Fibroblast of lung (primary cell): ENCODE results near the gene PRKAG2. TPM values are rescaled to one million over a fixed set of nuclear protein-coding genes. Genes with fewer than 3 reads are reported as not detected.

Experiments
- DNase-seq, 2 donors: peaks; one replicate each; pipeline versions ENCODE4 v3.0.0 to v3.0.0-alpha.2; 2010; ENCODE audit warnings: low read depth in 2 of 2
- H2AFZ ChIP-seq: 2 replicates; pipeline ENCODE4 v1.5.1; 2012; ENCODE audit warnings: low read length, control low read depth, inconsistent platforms
- H3K27ac ChIP-seq: 2 replicates; pipeline ENCODE4 v1.5.1; 2011; ENCODE audit warnings: low read length, control low read depth; ENCODE audit not compliant: insufficient read depth
- H3K27me3 ChIP-seq: 2 replicates; pipeline ENCODE4 v1.5.1; 2011; ENCODE audit warnings: mild to moderate bottlenecking, low read length; ENCODE audit not compliant: control insufficient read depth, insufficient read depth
- H3K36me3 ChIP-seq: 2 replicates; pipeline ENCODE4 v1.5.1; 2011; ENCODE audit warnings: low read length; ENCODE audit not compliant: control insufficient read depth, insufficient read depth
- H3K4me1 ChIP-seq: 2 replicates; pipeline ENCODE4 v1.5.1; 2011; ENCODE audit warnings: low read length; ENCODE audit not compliant: control insufficient read depth, insufficient read depth; ENCODE audit errors: extremely low read depth
- H3K4me2 ChIP-seq: 2 replicates; pipeline ENCODE4 v1.5.1; 2011; ENCODE audit warnings: low read length, control low read depth; ENCODE audit not compliant: insufficient read depth; ENCODE audit errors: extremely low read depth
- H3K4me3 ChIP-seq, 4 experiments: fragments of 200-600 bp in 1 of 4; sonication (generic) in 1 of 4; replicated peaks in 1 of 4; 2 replicates each; pipeline ENCODE4 v1.5.1; 2011 to 2016; ENCODE audit warnings: low read length in 4 of 4, low read depth in 3 of 4, mild to moderate bottlenecking in 3 of 4, control low read depth in 2 of 4, inconsistent platforms in 1 of 4, mixed read lengths in 1 of 4; ENCODE audit not compliant: insufficient read depth in 1 of 4; ENCODE audit errors: control extremely low read depth in 1 of 4
- H3K79me2 ChIP-seq: 2 replicates; pipeline ENCODE4 v1.5.1; 2012; ENCODE audit warnings: mild to moderate bottlenecking, low read length, inconsistent platforms; ENCODE audit not compliant: control insufficient read depth, insufficient read depth
- H3K9ac ChIP-seq: 2 replicates; pipeline ENCODE4 v1.5.1; 2011; ENCODE audit warnings: mild to moderate bottlenecking, low read length, control low read depth; ENCODE audit not compliant: insufficient read depth
- H3K9me3 ChIP-seq: 2 replicates; pipeline ENCODE4 v1.5.1; 2012; ENCODE audit warnings: low read depth, low read length; ENCODE audit not compliant: control insufficient read depth, insufficient read depth
- H4K20me1 ChIP-seq: 2 replicates; pipeline ENCODE4 v1.5.1; 2011; ENCODE audit warnings: low read length; ENCODE audit not compliant: control insufficient read depth, insufficient read depth; ENCODE audit errors: extremely low read depth
- CTCF ChIP-seq, 2 donors: IDR thresholded peaks in 1 of 2; conservative IDR thresholded peaks in 1 of 2; 1 replicate in 1 of 2; 2 replicates in 1 of 2; pipeline ENCODE4 v1.5.1; 2011 to 2012; ENCODE audit warnings: low read length in 2 of 2, control low read depth in 1 of 2, inconsistent platforms in 1 of 2, low read depth in 1 of 2, mild to moderate bottlenecking in 1 of 2
- EZH2 ChIP-seq: IDR thresholded peaks from 2 replicates; pipeline ENCODE4 v1.5.1; 2012; ENCODE audit warnings: low read length, control low read depth, mild to moderate bottlenecking; ENCODE audit errors: missing control alignments
- polyA plus RNA-seq, 2 donors: library from polyadenylated mRNA; depleted of rRNA in 1 of 2; stranded (reverse) in 1 of 2; unstranded in 1 of 2; fragments of >200 nt; gene quantifications; 2 replicates each; pipeline ENCODE4 v1.2.1, GENCODE V29; 2011 to 2012; ENCODE audit warnings: missing spikeins in 1 of 2
- total RNA-seq: library from RNA; depleted of rRNA; stranded (reverse); fragments of >200 nt; gene quantifications from 2 replicates; pipeline ENCODE4 v1.2.1, GENCODE V29; 2014

PRKAG2 gene
- total and polyA plus RNA-seq, 2 donors (not counting 1 experiment from before 2014, with no cell fraction given): 11.9 to 56.7 TPM

DNA sequence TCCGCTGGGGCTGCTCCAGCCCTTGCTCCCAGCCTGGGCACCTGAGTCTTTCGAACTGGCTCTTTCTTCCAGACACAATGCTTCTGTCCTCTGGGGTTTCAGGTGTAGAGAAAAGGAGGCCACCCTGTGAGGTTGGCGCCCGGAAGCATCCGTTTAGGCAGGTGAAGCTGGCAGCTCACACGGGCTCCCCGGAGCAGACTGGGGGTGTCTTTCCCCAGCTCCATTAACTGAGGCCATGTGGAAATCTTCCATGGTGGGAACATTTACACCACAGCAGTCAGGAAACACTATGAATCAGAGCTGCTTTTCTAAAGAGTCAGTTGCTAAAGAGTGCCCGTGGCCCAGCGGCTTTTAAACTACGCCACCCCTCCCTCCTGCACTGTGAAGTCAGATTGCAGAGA is 29.2 kb downstream of the PRKAG2 start:
- Histone ChIP-seq H4K20me1 (no peaks in the 10 kb centered on the region), H3K36me3 (no peaks in the 10 kb centered on the region), H2AFZ (no peak overlapping the region), H3K4me1 (no peaks in the 10 kb centered on the region), H3K9ac (no peak overlapping the region), H3K9me3 (no peaks in the 10 kb centered on the region), H3K27me3 (peaks cover 3% of the 10 kb centered on the region), H3K4me2 (no peak overlapping the region), H3K4me3 (no peak overlapping the region), H3K79me2 (no peaks in the 10 kb centered on the region), H3K27ac (no peak overlapping the region)
- DNase-seq: peak in 1 of 2 donors; percentile 17
- no peak for TF ChIP-seq EZH2
- TF ChIP-seq CTCF (conservative IDR thresholded peaks at IDR 0.05 in 1 of 2, IDR thresholded peaks at IDR 0.05 in 1 of 2; ENCODE audit: low read depth in 1 of 2, low read length in 2 of 2): no peak

- peaks cover 3% of the 10 kb centered on the region for H3K27me3 ChIP-seq
- TF ChIP-seq CTCF (conservative IDR thresholded peaks at IDR 0.05 in 1 of 2, IDR thresholded peaks at IDR 0.05 in 1 of 2; ENCODE audit: low read depth in 1 of 2, low read length in 2 of 2) (no peak), EZH2 (no peak)
- no peak overlapping the region for H2AFZ ChIP-seq
- H3K9ac ChIP-seq: no peak overlapping the region
- H4K20me1 ChIP-seq: no peaks in the 10 kb centered on the region
- no peak overlapping the region for H3K4me3 ChIP-seq
- H3K79me2 ChIP-seq: no peaks in the 10 kb centered on the region
- H3K27ac ChIP-seq: no peak overlapping the region
- DNase-seq: no peak
- no peaks in the 10 kb centered on the region for H3K4me1 ChIP-seq
- no peak overlapping the region for H3K4me2 ChIP-seq
- no peaks in the 10 kb centered on the region for H3K36me3 ChIP-seq
- no peaks in the 10 kb centered on the region for H3K9me3 ChIP-seq
Measured at GRCh38 chr7:151847136-151847535, 29.8 kb downstream of the PRKAG2 start.

DNA sequence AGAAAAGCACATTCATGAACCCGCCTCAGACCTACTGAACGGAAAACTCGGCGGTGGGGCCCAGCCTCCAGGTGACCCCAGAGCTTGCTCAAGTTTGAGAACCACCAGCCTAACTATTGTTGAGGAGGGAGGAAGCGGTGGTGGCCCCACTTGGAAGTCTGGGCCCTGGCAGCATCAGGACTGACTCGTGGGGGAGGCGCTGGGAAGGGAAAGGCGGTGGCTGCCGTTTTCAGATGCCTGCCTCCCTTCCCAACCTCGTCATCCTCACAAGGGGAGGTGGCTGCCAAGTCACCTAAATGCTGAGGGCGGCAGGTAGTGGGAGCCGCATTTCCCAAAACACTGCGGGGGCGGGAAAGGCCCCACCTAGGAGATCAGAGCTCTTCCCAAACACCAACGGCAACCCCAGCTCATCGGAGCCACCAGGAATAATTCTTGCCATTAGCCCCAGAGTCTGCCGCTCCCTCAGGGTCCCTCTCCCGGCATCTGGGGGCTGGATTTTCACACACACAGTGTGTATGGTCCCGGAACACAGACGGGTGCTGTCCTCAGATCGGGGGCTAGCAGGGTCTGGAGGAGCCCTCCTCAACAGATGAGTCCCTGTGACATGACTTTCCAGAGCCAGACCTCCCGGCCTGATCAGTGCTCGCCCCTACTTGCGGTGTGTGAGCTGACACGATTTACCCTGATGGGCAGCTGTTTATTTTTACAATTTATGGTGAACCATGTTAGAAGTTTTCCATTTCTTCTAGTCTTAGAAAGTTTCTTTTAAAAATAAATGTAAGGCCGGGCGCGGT is 31.3 kb downstream of the PRKAG2 start:
- no peaks in the 10 kb centered on the region for H3K27me3 ChIP-seq
- H3K36me3 ChIP-seq: no peaks in the 10 kb centered on the region
- H3K27ac ChIP-seq: no peak overlapping the region
- no peak overlapping the region for H3K4me3 ChIP-seq
- no peaks in the 10 kb centered on the region for H4K20me1 ChIP-seq
- H3K4me2 ChIP-seq: no peak overlapping the region
- H3K79me2 ChIP-seq: no peaks in the 10 kb centered on the region
- H3K4me1 ChIP-seq: no peaks in the 10 kb centered on the region
- no peak overlapping the region for H2AFZ ChIP-seq
- DNase-seq: no peak
- TF ChIP-seq CTCF (conservative IDR thresholded peaks at IDR 0.05 in 1 of 2, IDR thresholded peaks at IDR 0.05 in 1 of 2; ENCODE audit: low read depth in 1 of 2, low read length in 2 of 2): no peak
- no peak for TF ChIP-seq EZH2
- H3K9me3 ChIP-seq: no peaks in the 10 kb centered on the region
- no peak overlapping the region for H3K9ac ChIP-seq
